RWPE1 (cell line): Measurements from ENCODE around the gene MARS1.
"Not testable (repeated sequence)": the region's sequence is repeated elsewhere in the genome, so short reads cannot be mapped to it uniquely, and the experiment has no call there.

Experiments
- CTCF ChIA-PET: fragments of 350-600 bp; sonication (Branson Sonifier 250); formaldehyde crosslinking; extraction: SDS; loops from one replicate; lab custom pipeline; 2021; lab: Yijun Ruan, JAX
- POLR2A ChIA-PET: fragments of 400-600 bp; formaldehyde crosslinking; extraction: SDS; loops from one replicate; lab custom pipeline; 2020; ENCODE audit warnings: antibody characterized with exemption; ENCODE audit not compliant: low non-redundant PET; lab: Yijun Ruan, JAX
- DNase-seq: peaks from one replicate; pipeline ENCODE4 v3.0.0; 2012; ENCODE audit warnings: low spot score
- H3K27ac ChIP-seq: fragments of 450-650 bp; 2 replicates; pipeline ENCODE4 v1.5.1; 2017
- TF ChIP-seq, protein P1 (sequence below): fragments of 450-650 bp; conservative IDR thresholded peaks from 2 replicates; pipeline ENCODE4 v1.5.1; 2017; ENCODE audit warnings: low read depth, mild to moderate bottlenecking

Gene MARS1

DNA sequence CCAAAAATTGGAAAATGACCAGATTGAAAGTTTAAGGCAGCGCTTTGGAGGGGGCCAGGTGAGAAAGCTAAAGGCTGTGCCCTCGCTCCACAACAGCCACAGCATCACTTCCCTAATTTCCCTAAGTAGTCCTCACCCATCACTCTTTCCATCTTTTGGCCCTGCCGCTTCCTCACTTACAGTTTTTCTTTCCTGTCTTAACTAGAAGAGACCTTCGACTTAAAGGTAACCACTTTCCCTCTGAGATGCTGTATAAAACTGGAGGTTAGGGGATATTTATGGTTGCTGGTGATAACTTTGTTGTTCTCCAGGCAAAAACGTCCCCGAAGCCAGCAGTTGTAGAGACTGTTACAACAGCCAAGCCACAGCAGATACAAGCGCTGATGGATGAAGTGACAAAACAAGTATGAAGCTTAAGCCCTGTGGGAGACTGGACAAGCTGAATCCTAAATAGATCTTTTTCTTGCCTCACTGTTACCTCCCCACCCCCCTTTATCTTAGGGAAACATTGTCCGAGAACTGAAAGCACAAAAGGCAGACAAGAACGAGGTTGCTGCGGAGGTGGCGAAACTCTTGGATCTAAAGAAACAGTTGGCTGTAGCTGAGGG, 28.2 kb downstream of the MARS1 start:
- TF ChIP-seq, protein P1, sequence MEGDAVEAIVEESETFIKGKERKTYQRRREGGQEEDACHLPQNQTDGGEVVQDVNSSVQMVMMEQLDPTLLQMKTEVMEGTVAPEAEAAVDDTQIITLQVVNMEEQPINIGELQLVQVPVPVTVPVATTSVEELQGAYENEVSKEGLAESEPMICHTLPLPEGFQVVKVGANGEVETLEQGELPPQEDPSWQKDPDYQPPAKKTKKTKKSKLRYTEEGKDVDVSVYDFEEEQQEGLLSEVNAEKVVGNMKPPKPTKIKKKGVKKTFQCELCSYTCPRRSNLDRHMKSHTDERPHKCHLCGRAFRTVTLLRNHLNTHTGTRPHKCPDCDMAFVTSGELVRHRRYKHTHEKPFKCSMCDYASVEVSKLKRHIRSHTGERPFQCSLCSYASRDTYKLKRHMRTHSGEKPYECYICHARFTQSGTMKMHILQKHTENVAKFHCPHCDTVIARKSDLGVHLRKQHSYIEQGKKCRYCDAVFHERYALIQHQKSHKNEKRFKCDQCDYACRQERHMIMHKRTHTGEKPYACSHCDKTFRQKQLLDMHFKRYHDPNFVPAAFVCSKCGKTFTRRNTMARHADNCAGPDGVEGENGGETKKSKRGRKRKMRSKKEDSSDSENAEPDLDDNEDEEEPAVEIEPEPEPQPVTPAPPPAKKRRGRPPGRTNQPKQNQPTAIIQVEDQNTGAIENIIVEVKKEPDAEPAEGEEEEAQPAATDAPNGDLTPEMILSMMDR: no peak
- no peak for DNase-seq
- POLR2A ChIA-PET: interaction anchor here (0.8 kb wide), 1 partner anchor 232 kb away, joined by 3 read pairs; no protein-coding TSS in a partner anchor
- CTCF ChIA-PET: interaction anchor here (1.1 kb wide), 1 partner anchor 61 kb away, joined by 3 read pairs; the partner anchor contains the start of gene INHBE
- no peak overlapping the region for H3K27ac ChIP-seq

DNA sequence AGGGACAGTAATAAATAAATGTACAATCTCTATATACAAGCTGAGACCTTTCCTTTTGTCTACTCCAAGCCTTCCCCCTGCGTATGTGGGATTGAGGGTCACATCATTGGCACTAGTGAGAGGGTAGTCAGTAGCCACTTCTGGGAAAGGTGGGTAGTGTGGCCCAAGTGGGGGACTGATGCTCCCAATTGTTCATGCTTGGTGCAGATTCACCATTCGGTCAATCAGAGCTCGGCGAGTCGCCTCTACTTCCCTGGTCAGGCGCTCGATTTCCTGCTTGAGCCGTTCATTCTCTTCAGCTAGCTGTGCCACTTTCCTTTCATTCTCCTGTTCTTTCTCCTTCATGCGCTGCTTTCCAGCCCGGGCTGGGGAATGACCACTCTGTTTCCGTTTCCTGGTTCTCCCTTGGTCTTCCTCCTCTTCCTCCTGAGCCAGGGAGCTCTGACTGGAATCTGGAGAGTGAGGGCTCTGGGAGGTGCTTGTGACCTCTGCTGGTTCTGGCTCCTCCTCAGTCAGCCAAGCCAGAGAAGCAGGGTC, 28.8 kb downstream of the MARS1 start:
- TF ChIP-seq, protein P1: no peak
- no peak for DNase-seq
- ChIA-PET CTCF (interaction anchor here (0.5 to 1.1 kb wide), 2 partner anchors 17 to 61 kb away, joined by 3 read pairs; partner anchors contain the start of gene INHBE), POLR2A (no interaction called here)
- H3K27ac ChIP-seq: peak overlapping the region; percentile 74

DNA sequence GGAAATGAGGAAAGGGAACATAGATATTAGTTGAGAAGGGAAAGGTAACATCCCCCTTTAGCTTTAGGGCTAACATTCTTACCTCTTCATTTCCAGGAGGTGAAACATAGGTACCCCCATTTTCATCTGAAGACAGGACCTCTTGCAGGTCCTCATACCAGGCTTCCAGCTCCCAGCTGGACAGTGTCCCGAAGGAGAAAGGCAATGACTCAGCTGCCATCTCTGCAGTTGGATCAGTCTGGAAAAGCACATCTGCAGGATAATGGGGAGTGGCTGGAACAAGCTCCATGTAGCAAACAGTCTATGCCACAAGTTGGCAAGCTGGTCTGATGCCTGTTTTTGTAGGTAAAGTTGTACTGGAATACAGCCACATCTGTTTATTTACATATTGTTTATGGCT, 29.3 kb downstream of the MARS1 start:
- peak overlapping the region; percentile 74 for H3K27ac ChIP-seq
- TF ChIP-seq, protein P1: no peak
- ChIA-PET POLR2A (no interaction called here), CTCF (interaction anchor here (0.5 to 1.1 kb wide), 2 partner anchors 18 to 62 kb away, joined by 3 read pairs; partner anchors contain the start of gene INHBE)
- no peak for DNase-seq

DNA sequence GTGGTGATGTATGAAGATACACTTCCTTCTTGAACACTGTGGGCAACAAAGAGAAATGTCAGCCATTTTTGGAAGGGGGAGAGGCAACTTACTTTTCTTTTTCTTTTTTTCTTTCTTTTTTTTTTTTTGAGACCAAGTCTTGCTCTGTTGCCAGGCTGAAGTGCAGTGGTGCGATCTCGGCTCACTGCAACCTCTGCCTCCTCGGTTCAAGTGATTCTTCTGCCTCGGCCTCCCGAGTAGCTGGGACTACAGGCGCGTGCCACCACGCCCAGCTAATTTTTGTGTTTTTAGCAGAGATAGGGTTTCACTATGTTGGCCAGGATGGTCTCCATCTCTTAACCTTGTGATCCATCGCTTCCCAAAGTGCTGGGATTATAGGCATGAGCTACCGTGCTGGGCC, 29.9 kb downstream of the MARS1 start:
- H3K27ac ChIP-seq: peak overlapping the region; percentile 74
- POLR2A ChIA-PET, CTCF ChIA-PET, DNase-seq: not testable (repeated sequence)

DNA sequence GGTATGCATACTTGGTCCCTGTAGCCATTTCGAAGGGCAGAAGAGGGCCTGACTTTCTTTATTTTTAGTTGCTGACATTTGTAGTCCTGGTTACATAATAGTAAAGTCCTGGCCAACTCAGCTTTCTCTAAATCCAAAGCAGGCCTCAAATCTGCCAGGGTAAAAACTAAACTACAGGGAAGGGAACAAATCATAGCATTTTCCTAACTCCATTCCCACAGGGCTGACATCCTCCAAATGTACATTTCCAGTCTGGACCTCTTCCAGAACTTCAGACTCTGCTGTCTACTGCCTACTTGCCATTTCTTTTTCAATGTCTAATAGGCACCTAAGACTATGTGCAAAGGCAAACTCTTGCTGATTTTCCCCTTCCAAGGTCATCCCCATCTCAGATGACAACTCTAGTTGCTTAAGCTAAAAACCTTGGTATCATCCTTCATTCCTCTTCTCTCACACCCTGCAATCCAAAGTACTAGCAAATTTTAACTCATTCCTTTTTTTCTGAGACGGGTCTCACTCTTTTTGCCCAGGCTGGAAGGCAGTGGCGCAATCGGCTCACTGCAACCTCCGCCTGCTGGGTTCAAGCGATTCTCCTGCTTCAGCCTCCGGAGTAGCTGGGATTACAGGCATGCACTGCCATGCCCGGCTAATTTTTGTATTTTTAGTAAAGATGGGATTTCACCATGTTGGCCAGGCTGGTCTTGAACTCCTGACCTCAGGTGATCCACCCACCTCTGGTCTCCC, 30.5 kb downstream of the MARS1 start:
- TF ChIP-seq, protein P1: no peak
- no peak for DNase-seq
- POLR2A ChIA-PET: interaction anchor here (0.6 kb wide), 1 partner anchor 226 kb away, joined by 5 read pairs; the partner anchor contains the start of gene TSPAN31
- CTCF ChIA-PET: no interaction called here
- H3K27ac ChIP-seq: peak overlapping the region; percentile 75

DNA sequence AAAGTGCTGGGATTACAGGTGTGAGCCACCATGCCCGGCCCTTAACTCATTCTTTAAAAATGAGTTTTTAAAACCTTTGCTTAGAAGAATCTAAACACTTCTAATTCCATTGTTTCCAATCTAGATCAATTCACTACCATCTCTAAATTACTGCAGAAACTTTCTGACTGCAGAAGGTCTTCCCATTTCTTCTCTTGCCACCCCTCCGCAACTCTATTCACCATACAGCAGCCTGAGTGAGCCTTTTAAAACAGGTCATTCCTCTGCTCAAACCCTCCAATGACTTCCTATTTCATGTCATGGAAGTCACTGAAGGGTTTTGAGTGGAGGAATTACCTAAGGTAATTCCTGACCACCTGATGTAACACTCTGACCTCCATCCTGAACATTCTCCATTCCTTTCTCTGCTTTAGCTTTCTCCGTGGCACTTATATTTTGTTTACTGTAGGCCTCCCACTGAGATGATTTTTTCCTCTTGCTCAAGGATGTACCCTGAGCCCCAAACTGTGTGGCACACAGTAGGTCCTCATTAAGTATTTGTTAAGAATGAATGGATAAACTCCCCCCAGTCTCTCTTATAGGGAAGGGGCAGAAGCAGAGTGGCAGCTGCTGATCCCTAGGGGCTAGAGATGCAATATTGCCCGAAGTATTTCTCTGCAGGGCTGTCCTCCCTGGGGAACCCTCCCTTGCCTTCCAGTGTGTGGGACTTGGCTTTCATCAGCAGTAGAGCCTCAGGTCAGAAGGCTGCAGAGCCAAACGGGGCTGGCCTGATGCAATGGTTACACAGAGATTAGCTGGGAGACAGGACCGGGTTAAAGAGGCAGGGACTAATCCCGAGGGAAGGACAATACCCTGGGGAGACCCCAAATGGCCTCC, 31.3 kb downstream of the MARS1 start:
- POLR2A ChIA-PET: interaction anchor here (1.0 kb wide), 1 partner anchor 12 kb away, joined by 3 read pairs; no protein-coding TSS in a partner anchor

More for the DNA sequence above, 31.3 kb downstream of the MARS1 start:
- CTCF ChIA-PET: no interaction called here
- peak overlapping the region; percentile 98 for H3K27ac ChIP-seq
- no peak for DNase-seq
- TF ChIP-seq, protein P1: no peak
